NB4 (cell line): ENCODE measurements around the gene MDC1.
"Not testable (repeated sequence)": the region's sequence is repeated elsewhere in the genome, so short reads cannot be mapped to it uniquely, and the experiment has no call there.

Experiments
- DNase-seq: peaks from one replicate; pipeline ENCODE4 v3.0.0; 2010; ENCODE audit warnings: low read depth
- H3K4me3 ChIP-seq: one replicate; pipeline ENCODE4 v1.5.1; 2011; ENCODE audit warnings: mild to moderate bottlenecking, low read depth, low read length, moderate library complexity
- MYC ChIP-seq: IDR thresholded peaks from 2 replicates; pipeline ENCODE4 v1.6.1; 2011; ENCODE audit warnings: low read depth, low read length
- POLR2A ChIP-seq: IDR thresholded peaks from 2 replicates; pipeline ENCODE4 v1.6.1; 2011; ENCODE audit warnings: mild to moderate bottlenecking; ENCODE audit not compliant: insufficient read length; ENCODE audit errors: extremely low read depth
- TF ChIP-seq, protein P1 (sequence below): IDR thresholded peaks from one replicate; pipeline ENCODE4 v1.5.1; 2012; ENCODE audit warnings: low read depth, low read length
- TF ChIP-seq, protein P2 (sequence below): IDR thresholded peaks from 2 replicates; pipeline ENCODE4 v1.6.1; 2011; ENCODE audit warnings: low read depth, low read length

MDC1 gene

DNA sequence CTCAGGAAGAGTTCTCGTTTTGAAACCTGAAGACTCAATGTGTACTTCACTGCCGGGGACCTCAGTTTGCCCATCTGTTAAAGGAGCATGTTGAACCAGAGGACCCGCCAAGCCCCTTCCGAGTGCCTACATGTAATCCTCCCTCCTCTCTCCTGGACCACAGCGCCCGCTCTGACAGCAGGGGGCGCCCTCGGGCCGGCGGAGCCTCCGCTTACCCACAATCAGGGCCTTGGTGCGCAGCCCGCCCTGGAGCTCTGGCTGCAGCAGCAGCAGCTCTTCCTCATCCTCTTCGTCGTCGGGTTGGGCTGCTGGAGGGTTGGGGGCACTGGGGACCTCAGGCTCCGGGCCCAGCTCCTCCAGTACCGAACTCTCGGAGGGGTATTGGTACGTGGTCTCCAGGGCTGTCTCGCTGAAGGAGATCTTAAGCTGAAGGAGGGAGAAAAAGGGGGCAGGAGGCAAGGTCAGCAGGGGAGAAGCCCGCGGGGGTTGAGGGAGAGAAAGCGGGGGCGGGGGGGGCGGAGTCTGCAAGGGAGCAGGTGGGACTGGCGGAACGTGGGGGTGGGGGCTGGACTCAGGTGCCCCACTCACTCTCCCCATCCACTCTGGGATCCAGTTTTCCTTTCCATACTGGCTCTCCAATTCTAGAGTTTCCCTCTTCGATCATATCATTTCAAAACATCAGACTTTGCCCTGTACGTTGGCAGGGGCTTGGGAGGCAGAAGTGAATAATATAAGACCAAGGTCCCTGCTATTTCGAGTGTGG, 37.9 kb downstream of the MDC1 start:
- TF ChIP-seq MYC = no peak
- TF ChIP-seq, protein P1, sequence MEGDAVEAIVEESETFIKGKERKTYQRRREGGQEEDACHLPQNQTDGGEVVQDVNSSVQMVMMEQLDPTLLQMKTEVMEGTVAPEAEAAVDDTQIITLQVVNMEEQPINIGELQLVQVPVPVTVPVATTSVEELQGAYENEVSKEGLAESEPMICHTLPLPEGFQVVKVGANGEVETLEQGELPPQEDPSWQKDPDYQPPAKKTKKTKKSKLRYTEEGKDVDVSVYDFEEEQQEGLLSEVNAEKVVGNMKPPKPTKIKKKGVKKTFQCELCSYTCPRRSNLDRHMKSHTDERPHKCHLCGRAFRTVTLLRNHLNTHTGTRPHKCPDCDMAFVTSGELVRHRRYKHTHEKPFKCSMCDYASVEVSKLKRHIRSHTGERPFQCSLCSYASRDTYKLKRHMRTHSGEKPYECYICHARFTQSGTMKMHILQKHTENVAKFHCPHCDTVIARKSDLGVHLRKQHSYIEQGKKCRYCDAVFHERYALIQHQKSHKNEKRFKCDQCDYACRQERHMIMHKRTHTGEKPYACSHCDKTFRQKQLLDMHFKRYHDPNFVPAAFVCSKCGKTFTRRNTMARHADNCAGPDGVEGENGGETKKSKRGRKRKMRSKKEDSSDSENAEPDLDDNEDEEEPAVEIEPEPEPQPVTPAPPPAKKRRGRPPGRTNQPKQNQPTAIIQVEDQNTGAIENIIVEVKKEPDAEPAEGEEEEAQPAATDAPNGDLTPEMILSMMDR = peak; percentile 96
- DNase-seq = peak; percentile 90
- peak overlapping the region; percentile 37 for H3K4me3 ChIP-seq

DNA sequence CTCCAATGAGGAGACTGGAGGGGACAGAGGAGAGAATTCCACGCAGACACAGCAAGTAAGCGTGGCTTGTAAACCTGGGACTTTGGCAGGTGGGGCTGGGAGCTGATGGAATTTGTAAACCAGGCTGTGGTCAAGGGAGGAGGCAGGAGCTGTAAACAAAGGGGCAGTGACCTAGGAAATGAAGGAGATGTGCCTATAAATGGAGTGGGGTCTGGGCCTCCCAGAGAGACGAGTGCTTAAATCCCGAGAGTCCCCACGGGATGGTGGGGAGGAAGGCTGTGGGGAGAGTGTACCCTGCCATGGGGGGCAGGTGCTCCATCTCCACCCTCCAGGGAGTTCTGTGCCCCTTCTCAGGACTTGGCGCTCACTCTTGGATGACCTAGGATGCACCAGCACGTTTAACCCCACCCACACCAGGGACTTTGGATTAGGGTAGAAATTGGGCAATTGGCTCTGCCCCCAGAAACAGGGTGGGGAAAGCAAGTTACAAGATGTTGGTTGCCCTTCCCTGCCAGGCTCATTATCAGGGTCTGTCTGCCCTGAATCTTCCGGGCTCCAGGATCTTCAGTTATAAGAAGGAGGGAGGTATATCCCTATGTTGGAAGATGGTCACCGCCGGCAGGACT, 40.3 kb downstream of the MDC1 start:
- DNase-seq = no peak
- TF ChIP-seq, protein P1 = no peak
- no peak for TF ChIP-seq MYC
- TF ChIP-seq, protein P2, sequence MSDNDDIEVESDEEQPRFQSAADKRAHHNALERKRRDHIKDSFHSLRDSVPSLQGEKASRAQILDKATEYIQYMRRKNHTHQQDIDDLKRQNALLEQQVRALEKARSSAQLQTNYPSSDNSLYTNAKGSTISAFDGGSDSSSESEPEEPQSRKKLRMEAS = no peak
- TF ChIP-seq POLR2A = no peak
- no peak overlapping the region for H3K4me3 ChIP-seq

DNA sequence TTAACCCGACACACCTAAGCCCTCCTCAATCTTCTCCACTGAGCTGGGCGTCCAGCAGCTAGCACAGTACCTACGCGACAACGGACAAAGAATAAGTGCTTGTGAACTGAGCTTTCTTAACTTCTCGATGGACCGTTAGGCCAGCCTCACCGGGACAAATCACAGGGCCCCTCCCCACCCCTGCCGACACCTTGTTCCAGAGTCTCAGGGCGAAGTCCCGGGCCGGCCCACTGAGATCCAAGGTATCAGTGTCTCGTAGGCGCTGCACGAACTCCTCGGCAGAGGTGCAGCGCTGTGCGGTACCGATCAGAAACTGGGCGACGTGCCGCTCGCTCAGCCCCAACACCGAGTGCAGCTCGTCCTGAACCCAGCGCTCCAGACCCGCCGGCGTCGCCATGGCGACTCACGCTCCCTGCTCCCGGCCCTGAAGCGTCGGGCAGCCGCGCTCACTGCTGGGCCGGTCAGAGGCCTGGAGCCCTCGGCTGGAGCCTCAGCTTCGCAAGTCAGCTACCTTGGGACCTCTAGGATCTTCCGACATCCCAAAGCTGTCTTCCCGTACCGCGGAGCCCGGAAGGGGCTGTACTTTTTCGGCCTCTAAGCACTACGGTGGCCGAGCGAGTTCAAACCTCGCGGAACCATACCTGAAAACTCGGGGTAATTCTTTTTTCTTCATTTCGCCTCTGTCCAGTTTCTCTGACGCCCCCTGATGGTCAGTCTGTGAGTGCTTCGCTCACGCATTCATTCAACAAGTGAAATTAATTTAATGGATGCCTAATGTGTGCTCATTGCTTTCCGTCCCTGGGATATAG, 44.4 kb downstream of the MDC1 start, which contains the start of gene DHX16:
Gene DHX16 (minus strand): TSS at position 562 of the 809 bp plus-strand sequence. CDS start 165 bp downstream, at position 397.
- TF ChIP-seq POLR2A (peak; percentile 63), MYC (peak; percentile 72; the same call in 1 of the 2 replicates)
- TF ChIP-seq, protein P2 = peak; percentile 56
- TF ChIP-seq, protein P1 = peak; percentile 92
- peak within 1 kb of the TSS; percentile 100 for H3K4me3 ChIP-seq
- peak; percentile 98 for DNase-seq

DNA sequence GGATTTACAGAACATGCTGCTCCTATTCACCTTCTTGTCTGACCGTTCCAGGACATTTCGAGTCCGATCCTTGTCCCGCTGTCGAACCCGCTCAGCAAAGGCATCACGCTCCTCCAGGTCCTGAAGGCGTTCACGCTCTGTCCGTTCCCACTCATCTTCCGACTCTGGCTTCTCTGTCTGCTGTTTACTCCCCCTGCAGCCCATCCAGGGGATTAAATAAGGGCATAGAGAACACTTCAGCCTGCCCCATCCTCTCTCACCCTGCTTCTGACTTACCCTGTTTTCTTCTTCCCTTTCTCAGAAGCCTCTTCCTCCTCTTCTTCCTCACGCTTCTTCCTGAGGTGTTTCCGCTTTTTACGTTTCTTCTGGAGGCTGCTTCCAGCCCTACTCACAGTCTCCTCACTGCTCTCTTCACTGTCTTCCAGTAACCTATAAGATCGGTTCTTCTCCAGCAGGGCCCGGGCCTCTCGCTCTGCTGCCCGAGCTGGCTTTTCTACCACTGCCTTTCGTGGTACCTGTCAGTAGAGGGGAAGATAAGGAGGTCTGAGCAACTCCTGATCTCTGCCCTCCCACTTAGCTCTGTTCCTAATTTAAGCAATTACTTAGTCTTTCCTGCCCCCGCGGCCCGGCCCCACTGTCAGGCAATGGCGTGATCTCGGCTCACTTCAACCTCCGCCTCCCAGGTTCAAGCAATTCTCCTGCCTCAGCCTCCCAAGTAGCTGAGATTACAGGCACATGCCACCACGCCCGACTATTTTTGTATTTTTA, 46.1 kb downstream of the MDC1 start:
- H3K4me3 ChIP-seq = no peak overlapping the region
- DNase-seq = peak; percentile 31
- TF ChIP-seq, protein P2 = no peak
- no peak for TF ChIP-seq MYC
- TF ChIP-seq, protein P1 = peak; percentile 16

DNA sequence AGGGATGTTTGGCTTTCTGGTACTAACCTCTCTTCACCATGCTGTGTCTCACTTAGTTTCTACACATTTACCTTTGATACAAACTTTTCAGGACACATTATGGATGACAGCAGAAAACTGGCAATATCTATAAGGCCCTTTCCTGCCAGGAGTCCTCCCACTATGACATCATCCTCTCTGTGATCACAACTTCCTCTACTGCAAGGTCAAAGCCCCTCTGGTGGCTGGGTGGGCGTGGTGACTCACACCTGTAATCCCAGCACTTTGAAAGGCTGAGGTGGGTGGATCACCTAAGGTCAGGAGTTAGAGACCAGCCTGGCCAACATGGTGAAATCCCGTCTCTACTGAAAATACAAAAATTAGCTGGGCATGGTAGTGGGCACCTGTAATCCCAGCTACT, 50.8 kb downstream of the MDC1 start:
- peak; percentile 55 for DNase-seq
- H3K4me3 ChIP-seq = not testable (repeated sequence)
